H9 (cell line): ENCODE data around the gene BPIFB1. TPM values are rescaled to one million over a fixed set of nuclear protein-coding genes. Genes with fewer than 3 reads are reported as not detected.

Source experiments
- DNase-seq: peaks from one replicate; pipeline ENCODE4 v3.0.0-alpha.2; 2017
- H2AFZ ChIP-seq: one replicate; pipeline ENCODE4 v1.6.1; 2013; ENCODE audit warnings: mild to moderate bottlenecking, low read length, control low read depth, moderate library complexity
- H2AK5ac ChIP-seq: 2 replicates; pipeline ENCODE4 v1.6.1; 2013; ENCODE audit warnings: low read length, control low read depth, mixed read lengths; ENCODE audit not compliant: insufficient read length
- H2BK120ac ChIP-seq: one replicate; pipeline ENCODE4 v1.6.1; 2013; ENCODE audit warnings: low read depth, mild to moderate bottlenecking, low read length, control low read depth, inconsistent platforms; ENCODE audit not compliant: poor library complexity, severe bottlenecking
- H2BK12ac ChIP-seq: 2 replicates; pipeline ENCODE4 v1.6.1; 2013; ENCODE audit warnings: low read length, control low read depth, mixed read lengths, low read depth; ENCODE audit not compliant: insufficient read length
- H2BK15ac ChIP-seq: 2 replicates; pipeline ENCODE4 v1.6.1; 2013; ENCODE audit warnings: low read depth, low read length, control low read depth
- H2BK20ac ChIP-seq: one replicate; pipeline ENCODE4 v1.6.1; 2013; ENCODE audit warnings: low read depth, mild to moderate bottlenecking, low read length, control low read depth, inconsistent platforms; ENCODE audit not compliant: poor library complexity, severe bottlenecking
- H2BK5ac ChIP-seq: 2 replicates; pipeline ENCODE4 v1.6.1; 2013; ENCODE audit warnings: low read length, control low read depth, mixed read lengths; ENCODE audit not compliant: insufficient read length
- H3K14ac ChIP-seq: 2 replicates; pipeline ENCODE4 v1.6.1; 2013; ENCODE audit warnings: low read length, control low read depth; ENCODE audit not compliant: insufficient read depth
- H3K18ac ChIP-seq: 2 replicates; pipeline ENCODE4 v1.6.1; 2013; ENCODE audit warnings: low read depth, mild to moderate bottlenecking, mixed read lengths, low read length, control low read depth; ENCODE audit not compliant: insufficient read length
- H3K23ac ChIP-seq: 2 replicates; pipeline ENCODE4 v1.6.1; 2013; ENCODE audit warnings: low read length, control low read depth, mixed read lengths, low read depth; ENCODE audit not compliant: insufficient read length
- H3K23me2 ChIP-seq: 2 replicates; pipeline ENCODE4 v1.6.1; 2013; ENCODE audit warnings: low read depth, mild to moderate bottlenecking, mixed read lengths, low read length, control low read depth; ENCODE audit not compliant: insufficient read length, poor library complexity, severe bottlenecking
- H3K27ac ChIP-seq: 2 replicates; pipeline ENCODE4 v1.5.1; 2013; ENCODE audit warnings: low read length, control low read depth, mixed read lengths, low read depth; ENCODE audit not compliant: insufficient read length
- H3K27me3 ChIP-seq: 2 replicates; pipeline ENCODE4 v1.6.1; 2013; ENCODE audit warnings: low read length, control low read depth, inconsistent platforms; ENCODE audit not compliant: insufficient read depth
- H3K4ac ChIP-seq: 2 replicates; pipeline ENCODE4 v1.6.1; 2013; ENCODE audit warnings: low read depth, mild to moderate bottlenecking, control low read depth, inconsistent platforms, low read length, moderate library complexity
- H3K4me1 ChIP-seq: 2 replicates; pipeline ENCODE4 v1.6.1; 2013; ENCODE audit warnings: low read length, control low read depth, inconsistent platforms; ENCODE audit not compliant: insufficient read depth
- H3K4me2 ChIP-seq: 2 replicates; pipeline ENCODE4 v1.6.1; 2013; ENCODE audit warnings: low read length, control low read depth, mixed read lengths; ENCODE audit not compliant: insufficient read length, insufficient read depth
- H3K56ac ChIP-seq: 2 replicates; pipeline ENCODE4 v1.6.1; 2013; ENCODE audit warnings: low read depth, mild to moderate bottlenecking, mixed read lengths, low read length, control low read depth; ENCODE audit not compliant: insufficient read length
- H3K79me1 ChIP-seq: 2 replicates; pipeline ENCODE4 v1.6.1; 2013; ENCODE audit warnings: low read depth, mild to moderate bottlenecking, moderate library complexity, low read length, control low read depth, inconsistent platforms; ENCODE audit not compliant: insufficient read depth, poor library complexity, severe bottlenecking
- H3K79me2 ChIP-seq: 2 replicates; pipeline ENCODE4 v1.6.1; 2013; ENCODE audit warnings: low read length, control low read depth, inconsistent platforms; ENCODE audit not compliant: insufficient read depth
- H3K9ac ChIP-seq: 2 replicates; pipeline ENCODE4 v1.6.1; 2013; ENCODE audit warnings: low read length, control low read depth, mixed read lengths; ENCODE audit not compliant: insufficient read length; ENCODE audit errors: extremely low read depth
- H3K9me3 ChIP-seq: one replicate; pipeline ENCODE4 v1.6.1; 2013; ENCODE audit warnings: low read depth, low read length, inconsistent platforms; ENCODE audit not compliant: control insufficient read depth
- H3T11ph ChIP-seq: one replicate; pipeline ENCODE4 v1.6.1; 2013; ENCODE audit warnings: mild to moderate bottlenecking, low read length, control low read depth, inconsistent platforms
- H4K20me1 ChIP-seq: one replicate; pipeline ENCODE4 v1.6.1; 2013; ENCODE audit not compliant: control insufficient read depth, insufficient read length, insufficient read depth
- H4K5ac ChIP-seq: 2 replicates; pipeline ENCODE4 v1.6.1; 2013; ENCODE audit warnings: low read depth, mild to moderate bottlenecking, mixed read lengths, low read length, control low read depth; ENCODE audit not compliant: insufficient read length
- H4K8ac ChIP-seq: replicated peaks from 2 replicates; pipeline ENCODE4 v1.6.1; 2013; ENCODE audit warnings: low read length, control low read depth, mixed read lengths, low read depth; ENCODE audit not compliant: insufficient read length
- H4K91ac ChIP-seq: 2 replicates; pipeline ENCODE4 v1.6.1; 2013; ENCODE audit warnings: low read depth, mild to moderate bottlenecking, moderate library complexity, mixed read lengths, low read length, control low read depth; ENCODE audit not compliant: insufficient read length
- H3K27ac Mint-ChIP-seq, 3 experiments: 2 replicates in 2 of 3; 3 replicates in 1 of 3; pipeline ENCODE4 v1.8.0; 2020 to 2021; ENCODE audit warnings: mixed read lengths in 3 of 3, mild to moderate bottlenecking in 1 of 3, moderate library complexity in 1 of 3
- H3K27me3 Mint-ChIP-seq: 2 replicates; pipeline ENCODE4 v1.8.0; 2021; ENCODE audit warnings: low read depth, mild to moderate bottlenecking, moderate library complexity, mixed read lengths
- H3K36me3 Mint-ChIP-seq, 3 experiments: 2 replicates in 2 of 3; 3 replicates in 1 of 3; pipeline ENCODE4 v1.8.0; 2020 to 2021; ENCODE audit warnings: low read depth in 3 of 3, mixed read lengths in 3 of 3; ENCODE audit not compliant: insufficient read depth in 1 of 3
- H3K4me1 Mint-ChIP-seq, 2 experiments: 2 replicates each; pipeline ENCODE4 v1.8.0; 2020; ENCODE audit warnings: mixed read lengths in 2 of 2
- H3K4me3 Mint-ChIP-seq, 2 experiments: 2 replicates in 1 of 2; 3 replicates in 1 of 2; pipeline ENCODE4 v1.8.0; 2020 to 2021; ENCODE audit warnings: mild to moderate bottlenecking in 2 of 2, mixed read lengths in 2 of 2, moderate library complexity in 1 of 2
- H3K9me3 Mint-ChIP-seq, 2 experiments: 2 replicates in 1 of 2; 3 replicates in 1 of 2; pipeline ENCODE4 v1.8.0; 2020; ENCODE audit warnings: mild to moderate bottlenecking in 2 of 2, mixed read lengths in 2 of 2, moderate library complexity in 1 of 2
- CTCF ChIP-seq: fragments of 200-600 bp; sonication (generic); conservative IDR thresholded peaks from 3 replicates; pipeline ENCODE4 v1.8.0; 2021; ENCODE audit warnings: antibody characterized with exemption, mild to moderate bottlenecking
- WGBS: extraction: QIAGEN DNeasy Blood & Tissue Kit; methylation state at CpG from one replicate; pipeline ENCODE4 v1.1.7; 2013; ENCODE audit warnings: missing lambda C conversion rate, low lambda C conversion rate, mixed read lengths; ENCODE audit not compliant: insufficient read length; ENCODE audit errors: extremely low coverage; 5-methylcytosine and 5-hydroxymethylcytosine counted together
- total RNA-seq: library from RNA; stranded (reverse); gene quantifications from 2 replicates; pipeline ENCODE4 v1.2.1, GENCODE V29; 2021

Gene BPIFB1
- total RNA-seq, 1 experiment from 2014 or later, result not detected

DNA sequence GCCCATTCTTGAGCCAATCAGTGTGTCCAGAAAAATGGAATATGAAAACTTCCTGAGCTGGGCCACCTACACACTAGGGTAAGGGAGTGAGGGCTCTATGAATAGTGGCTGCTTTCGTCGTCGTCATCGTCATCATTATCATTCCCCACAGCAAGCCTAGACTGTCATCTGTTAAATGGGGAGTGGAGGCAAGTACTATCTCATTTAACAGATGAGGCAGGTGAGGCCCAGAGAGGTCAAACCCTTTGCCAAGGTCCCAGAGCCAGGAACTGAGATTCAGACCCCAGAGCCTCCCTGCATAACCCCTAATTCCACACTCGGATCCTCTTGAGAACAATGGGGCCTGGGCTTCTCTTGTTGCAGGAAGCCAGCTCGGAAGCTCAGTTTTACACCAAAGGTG, 20.6 kb downstream of the BPIFB1 start:
- Histone ChIP-seq H3K4me2 (no peak overlapping the region), H3K9me3 (no peaks in the 10 kb centered on the region), H2BK12ac (no peak overlapping the region), H2AK5ac (no peak overlapping the region), H3K4ac (no peak overlapping the region), H3K27me3 (no peaks in the 10 kb centered on the region), H3K27ac (no peak overlapping the region), H2BK20ac (no peak overlapping the region), H3K23ac (no peak overlapping the region), H3K79me1 (no peaks in the 10 kb centered on the region), H3K79me2 (no peaks in the 10 kb centered on the region), H2BK120ac (no peak overlapping the region), H2BK15ac (no peak overlapping the region), H3K23me2 (no peaks in the 10 kb centered on the region), H3K4me1 (no peaks in the 10 kb centered on the region), H4K8ac (no peak overlapping the region), H3K14ac (no peak overlapping the region), H3K56ac (no peak overlapping the region), H4K91ac (no peak overlapping the region), H2AFZ (no peak overlapping the region), H3K9ac (no peak overlapping the region), H3K18ac (no peak overlapping the region), H4K5ac (no peak overlapping the region), H3T11ph (no peak overlapping the region), H4K20me1 (no peaks in the 10 kb centered on the region), H2BK5ac (no peak overlapping the region)
- H3K27ac Mint-ChIP-seq, result no peak overlapping the region
- TF ChIP-seq CTCF, result no peak
- no peak overlapping the region for H3K4me3 Mint-ChIP-seq
- peaks cover 5 to 8% of the 10 kb centered on the region in 2 experiments; a peak in 3 of 4 replicates for H3K4me1 Mint-ChIP-seq
- no CpG with 5 or more reads among the region's 6 CpGs for WGBS
- peaks cover 11% of the 10 kb centered on the region for H3K27me3 Mint-ChIP-seq
- no peaks in the 10 kb centered on the region; a peak in 1 of 7 replicates for H3K36me3 Mint-ChIP-seq
- DNase-seq, result no peak
- peaks cover 0 to under 1% of the 10 kb centered on the region in 2 experiments; a peak in 1 of 5 replicates for H3K9me3 Mint-ChIP-seq
